ENCODE data around the gene ASTN2.
"Not testable (repeated sequence)": the region's sequence is repeated elsewhere in the genome, so short reads cannot be mapped to it uniquely, and the experiment has no call there.

The ASTN2 gene

GRCh38 chr9:116943970-116944369 lies 470.9 kb downstream of the ASTN2 start:
- no peak for DNase-seq

- DNase-seq: no peak
Measured at GRCh38 chr9:116942593-116943061, 472.2 kb downstream of the ASTN2 start.

- DNase-seq: no peak
Measured at GRCh38 chr9:116941266-116941665, 473.6 kb downstream of the ASTN2 start.

- no peak for DNase-seq
Measured at GRCh38 chr9:116940614-116941215, 474.1 kb downstream of the ASTN2 start.

- peak; percentile 42 for DNase-seq
Measured at GRCh38 chr9:116939614-116940013, 475.2 kb downstream of the ASTN2 start.

GRCh38 chr9:116939161-116939560 lies 475.7 kb downstream of the ASTN2 start:
- no peak for DNase-seq

GRCh38 chr9:116937361-116937760 lies 477.5 kb downstream of the ASTN2 start:
- no peak for DNase-seq

GRCh38 chr9:116935149-116935897 lies 479.5 kb downstream of the ASTN2 start:
- DNase-seq: no peak

GRCh38 chr9:116934131-116934530 lies 480.7 kb downstream of the ASTN2 start:
- DNase-seq: no peak

- DNase-seq: no peak
Measured at GRCh38 chr9:116933251-116933650, 481.6 kb downstream of the ASTN2 start.

GRCh38 chr9:116929621-116930020 lies 485.2 kb downstream of the ASTN2 start:
- DNase-seq: no peak

GRCh38 chr9:116928884-116929283 lies 486.0 kb downstream of the ASTN2 start:
- DNase-seq: no peak

- DNase-seq: no peak
Measured at GRCh38 chr9:116928289-116928688, 486.6 kb downstream of the ASTN2 start.

- DNase-seq: no peak
Measured at GRCh38 chr9:116927726-116928125, 487.1 kb downstream of the ASTN2 start.

- no peak for DNase-seq
Measured at GRCh38 chr9:116925121-116925520, 489.7 kb downstream of the ASTN2 start.

- DNase-seq: no peak
Measured at GRCh38 chr9:116924462-116925110, 490.3 kb downstream of the ASTN2 start.

- DNase-seq: not testable (repeated sequence)
Measured at GRCh38 chr9:116917895-116918508, 496.9 kb downstream of the ASTN2 start.

GRCh38 chr9:116913536-116913935 lies 501.3 kb downstream of the ASTN2 start:
- DNase-seq: no peak

- no peak for DNase-seq
Measured at GRCh38 chr9:116910201-116910600, 504.7 kb downstream of the ASTN2 start.

GRCh38 chr9:116907989-116908388 lies 506.9 kb downstream of the ASTN2 start:
- no peak for DNase-seq

- no peak for DNase-seq
Measured at GRCh38 chr9:116905171-116905588, 509.7 kb downstream of the ASTN2 start.

- no peak for DNase-seq
Measured at GRCh38 chr9:116904165-116904564, 510.7 kb downstream of the ASTN2 start.

- no peak for DNase-seq
Measured at GRCh38 chr9:116901260-116901659, 513.6 kb downstream of the ASTN2 start.

Measured in fibroblast of skin of scalp (primary cell).